ENCODE results near the gene GPR63.

- no peak for TF ChIP-seq REST (IDR thresholded peaks at IDR 0.05; ENCODE audit: insufficient read depth in 1 of 2, low read depth in 2 of 2, low read length in 2 of 2)
- TF ChIP-seq POLR2AphosphoS5 (IDR thresholded peaks at IDR 0.05; ENCODE audit: low read depth, low read length): no peak
- TF ChIP-seq SIN3A (IDR thresholded peaks at IDR 0.05; ENCODE audit: borderline replicate concordance, insufficient read depth, low read length): no peak
Observed at GRCh38 chr6:96832780-96833179, 4.5 kb downstream of the GPR63 start.

Measured in PFSK-1 (cell line).